GM18502 (cell line): ENCODE results near the gene SCYL3.
A peak's percentile ranks its signal among the peaks of the same experiment; 100 is the strongest.

Experiments used
- ATAC-seq: cut with Tn5 transposase; IDR thresholded peaks from one replicate; pipeline ENCODE4 v1.9.1; 2021; ENCODE audit warnings: mild to moderate bottlenecking; ENCODE audit not compliant: unreplicated experiment, poor library complexity

Gene SCYL3

GRCh38 chr1:169901115-169901514 lies 7.4 kb upstream of the SCYL3 start:
- ATAC-seq = no peak

- ATAC-seq = no peak
Observed at GRCh38 chr1:169900571-169900970, 6.9 kb upstream of the SCYL3 start.

GRCh38 chr1:169899519-169900217 lies 6.0 kb upstream of the SCYL3 start:
- no peak for ATAC-seq

GRCh38 chr1:169896013-169896412 lies 2.3 kb upstream of the SCYL3 start:
- no peak for ATAC-seq

- ATAC-seq = no peak
Observed at GRCh38 chr1:169894424-169895145, 889 bp upstream of the SCYL3 start.

- ATAC-seq = peak; percentile 14
Observed at GRCh38 chr1:169892927-169893644, 610 bp downstream of the SCYL3 start.

GRCh38 chr1:169892176-169892926 lies 1.3 kb downstream of the SCYL3 start:
- no peak for ATAC-seq

GRCh38 chr1:169891539-169891885 lies 2.2 kb downstream of the SCYL3 start:
- no peak for ATAC-seq

- ATAC-seq = peak; percentile 25
Observed at GRCh38 chr1:169890761-169891538, 2.7 kb downstream of the SCYL3 start.

- ATAC-seq = no peak
Observed at GRCh38 chr1:169889871-169890270, 3.8 kb downstream of the SCYL3 start.

- no peak for ATAC-seq
Observed at GRCh38 chr1:169886931-169887330, 6.8 kb downstream of the SCYL3 start.

GRCh38 chr1:169886422-169886821 lies 7.3 kb downstream of the SCYL3 start:
- no peak for ATAC-seq

- no peak for ATAC-seq
Observed at GRCh38 chr1:169885207-169885606, 8.5 kb downstream of the SCYL3 start.

GRCh38 chr1:169884634-169885033 lies 9.1 kb downstream of the SCYL3 start:
- no peak for ATAC-seq

GRCh38 chr1:169882039-169882511 lies 11.6 kb downstream of the SCYL3 start:
- no peak for ATAC-seq

GRCh38 chr1:169879034-169879840 lies 14.5 kb downstream of the SCYL3 start:
- ATAC-seq = no peak

GRCh38 chr1:169878498-169878897 lies 15.2 kb downstream of the SCYL3 start:
- ATAC-seq = no peak

- ATAC-seq = no peak
Observed at GRCh38 chr1:169877800-169878491, 15.8 kb downstream of the SCYL3 start.
